Activated CD4-positive, CD25-positive, alpha-beta regulatory T cell (primary cell): ENCODE results near the gene SLAMF9.
"Not testable (repeated sequence)": the region's sequence is repeated elsewhere in the genome, so short reads cannot be mapped to it uniquely, and the experiment has no call there.

Experiments
- DNase-seq, 4 experiments: peaks; one replicate each; lab custom pipeline; 2025; lab: John Stamatoyannopoulos, UW

Gene SLAMF9

DNA sequence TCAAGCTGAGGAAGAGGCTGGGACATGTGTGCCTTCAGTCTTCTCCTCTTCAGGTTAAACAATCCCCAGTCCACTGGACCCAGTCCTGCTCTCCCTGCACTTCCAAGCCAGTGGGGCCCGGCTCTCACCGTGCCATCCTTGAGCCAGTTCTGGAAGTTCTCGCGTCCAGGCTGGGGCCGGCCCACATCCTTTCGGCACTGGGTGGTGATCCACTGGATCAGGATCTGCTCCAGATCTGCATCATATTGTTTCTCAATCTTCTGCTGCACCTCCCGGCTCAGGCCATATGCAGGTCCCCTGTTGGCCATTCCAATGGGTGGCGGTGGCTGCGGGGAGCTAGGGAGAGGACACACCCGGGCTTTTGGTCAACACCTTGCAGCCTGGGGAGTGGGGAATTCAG, 33.8 kb downstream of the SLAMF9 start:
- DNase-seq = no peak

DNA sequence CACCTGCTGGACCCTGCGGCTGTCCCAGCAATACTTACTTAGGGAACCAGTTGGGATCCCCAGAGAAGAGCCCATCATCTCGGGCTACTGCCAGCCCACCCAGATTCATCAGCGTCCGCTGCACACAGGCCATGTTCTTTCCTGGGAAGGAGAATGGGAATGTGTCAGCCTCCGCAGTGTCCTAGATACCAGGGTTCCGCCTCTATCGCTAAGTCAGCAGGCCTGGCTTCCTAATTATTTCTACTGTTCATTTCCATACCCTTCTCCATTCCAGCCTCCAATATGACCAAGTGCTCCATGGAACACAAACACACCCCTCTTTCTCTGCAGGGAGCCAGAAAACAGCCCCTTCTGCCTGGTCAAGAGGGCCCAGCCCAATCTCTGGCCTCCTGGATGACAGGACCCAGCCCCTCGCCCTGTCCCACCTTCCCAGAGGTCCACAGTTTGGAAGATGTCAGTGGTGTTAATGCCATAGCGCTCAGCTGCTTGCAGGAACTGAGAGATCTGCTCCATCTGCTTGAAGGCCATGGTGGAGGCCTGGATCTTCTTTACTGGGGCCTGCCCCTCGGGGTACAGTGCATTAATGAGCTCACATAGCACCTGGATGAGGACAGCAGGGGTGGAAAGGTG, 34.7 kb downstream of the SLAMF9 start:
- no peak for DNase-seq

DNA sequence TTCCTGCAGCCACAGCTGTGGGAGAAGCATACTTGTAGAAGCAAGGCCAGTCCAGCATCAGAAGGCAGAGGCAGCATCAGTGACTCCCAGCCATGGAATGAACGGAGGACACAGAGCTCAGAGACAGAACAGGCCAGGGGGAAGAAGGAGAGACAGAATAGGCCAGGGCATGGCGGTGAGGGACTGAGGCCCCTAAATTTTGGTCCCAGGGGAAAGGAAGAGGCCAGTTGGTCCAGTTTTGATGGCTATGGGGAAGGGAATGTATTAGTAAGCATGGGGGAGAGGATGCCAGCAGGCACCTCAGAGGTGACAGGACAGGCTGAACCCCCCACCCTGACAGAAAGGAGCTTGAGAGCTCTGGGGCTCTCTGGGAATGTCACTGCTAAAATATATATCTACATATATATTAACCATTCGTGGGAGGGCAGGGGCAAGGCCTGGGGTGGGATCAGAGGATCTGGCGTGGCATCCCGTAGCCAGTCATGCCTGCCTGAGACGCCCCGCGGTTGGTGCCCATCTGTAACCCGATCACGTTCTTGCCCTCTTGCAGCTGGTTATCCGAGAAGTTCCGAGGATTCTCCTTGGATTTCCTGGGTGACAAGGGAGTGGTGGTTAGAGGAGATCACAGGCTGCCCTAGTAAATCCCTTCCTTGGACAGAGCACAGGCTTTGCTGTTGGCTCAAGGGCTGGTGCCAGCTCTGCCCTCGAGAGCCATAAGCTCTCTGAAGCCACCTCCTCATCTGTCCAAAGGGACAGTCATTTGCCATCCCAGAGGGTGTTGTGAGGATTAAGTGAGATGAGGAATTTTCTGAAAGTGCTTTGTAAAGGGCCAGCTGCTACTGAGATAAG, 35.5 kb downstream of the SLAMF9 start:
- DNase-seq = no peak

DNA sequence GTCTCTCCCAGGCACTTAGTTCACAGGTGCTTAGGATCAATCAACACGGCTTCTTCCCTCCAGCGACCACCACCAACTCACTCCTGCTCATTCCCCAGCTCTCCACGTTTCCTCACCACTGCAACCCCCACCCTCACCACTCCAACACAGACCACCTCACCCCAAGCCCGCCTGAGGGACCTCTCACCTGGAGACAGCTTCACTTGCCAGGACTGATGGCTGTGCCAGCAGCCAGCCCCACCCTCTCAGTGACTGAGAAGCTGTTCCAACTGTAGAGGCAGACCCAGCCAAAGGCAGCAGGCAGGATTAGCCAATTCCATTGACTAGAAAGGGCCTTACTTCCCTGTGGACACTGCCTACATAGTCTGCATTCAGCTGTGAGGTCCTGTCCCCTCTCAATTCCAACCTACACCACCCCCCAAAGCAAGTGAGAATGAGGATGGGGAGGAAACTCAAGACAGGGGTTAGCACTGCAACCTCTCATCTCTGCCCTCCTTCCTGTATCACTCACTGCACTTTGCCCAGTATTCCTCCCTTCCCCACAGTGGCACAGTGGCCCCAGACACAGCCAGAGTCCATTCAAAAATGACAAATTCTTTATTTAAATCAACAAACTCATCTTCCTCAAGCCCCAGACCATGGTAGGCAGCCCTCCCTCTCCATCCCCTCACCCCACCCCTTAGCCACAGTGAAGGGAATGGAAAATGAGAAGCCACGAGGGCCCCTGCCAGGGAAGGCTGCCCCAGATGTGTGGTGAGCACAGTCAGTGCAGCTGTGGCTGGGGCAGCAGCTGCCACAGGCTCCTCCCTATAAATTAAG, 36.3 kb downstream of the SLAMF9 start:
- no peak for DNase-seq

DNA sequence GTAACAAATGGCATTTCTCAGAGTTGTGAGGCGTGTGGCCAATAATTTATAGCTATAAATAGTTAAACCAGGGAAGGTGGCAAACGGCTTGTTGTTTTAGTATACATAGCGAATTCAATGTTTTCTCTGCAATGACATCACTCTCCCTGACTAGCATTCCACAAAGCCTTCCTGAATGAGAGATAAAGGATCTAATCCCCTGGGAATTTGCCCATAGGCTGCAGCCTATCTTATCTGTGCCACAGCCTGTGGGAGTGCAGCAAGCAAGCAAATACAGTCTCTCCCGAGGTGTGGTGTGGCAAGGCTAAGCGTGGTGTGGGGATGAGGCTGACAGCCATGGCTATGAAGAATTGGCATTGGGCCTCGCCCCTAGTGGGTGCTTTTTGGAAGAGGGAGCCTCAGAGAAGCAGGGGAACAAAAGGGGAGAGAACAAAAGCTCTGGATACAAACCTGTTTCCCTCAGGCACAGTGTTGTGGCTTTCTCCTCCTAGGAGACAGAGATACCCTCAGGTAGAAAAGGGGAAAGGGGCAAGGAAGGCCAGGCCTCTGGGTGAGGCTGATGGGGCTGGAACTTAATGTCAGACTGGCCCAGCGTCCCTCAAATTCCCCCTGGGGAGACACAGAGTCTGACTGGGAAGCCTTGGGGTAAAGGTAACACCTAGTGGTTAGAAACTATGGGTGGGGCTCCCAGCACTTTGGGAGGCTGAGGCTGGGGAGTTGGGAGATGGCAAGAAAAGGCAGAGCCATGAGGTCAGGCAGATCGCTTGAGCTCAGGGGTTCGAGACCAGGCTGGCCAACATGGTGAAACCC, 37.6 kb downstream of the SLAMF9 start:
- DNase-seq = no peak

DNA sequence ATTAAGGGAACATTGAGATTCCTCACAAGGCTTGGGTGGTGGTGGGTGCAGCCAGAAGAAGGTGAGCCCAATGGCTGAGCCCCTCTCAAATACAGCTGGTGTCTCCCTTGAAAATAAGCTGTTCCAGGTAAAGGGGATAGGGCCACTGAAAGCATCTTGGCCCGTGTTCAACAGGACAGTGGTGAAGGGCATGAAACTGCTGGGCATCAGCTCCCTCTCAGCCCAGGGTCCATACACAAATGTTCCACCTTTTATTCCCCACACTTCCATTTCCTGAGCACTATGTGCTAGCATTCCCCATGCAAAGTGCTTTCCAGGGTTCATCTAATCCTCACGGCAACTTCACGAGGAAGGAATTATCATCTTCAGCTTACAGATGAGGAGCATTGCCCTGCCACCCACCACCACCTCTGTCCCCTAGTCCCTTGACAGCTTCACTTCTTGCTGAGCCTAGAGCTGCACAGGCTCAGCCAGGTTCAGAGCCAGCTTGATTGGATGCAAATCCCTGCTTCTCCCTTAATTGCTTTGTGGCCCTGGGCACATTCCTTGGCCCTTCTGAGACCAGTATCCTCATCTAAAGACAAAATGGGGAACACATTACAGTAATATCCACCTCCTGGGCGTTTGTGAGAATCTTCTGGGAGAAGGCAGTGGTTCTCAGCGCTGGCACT, 38.3 kb downstream of the SLAMF9 start:
- DNase-seq = no peak

DNA sequence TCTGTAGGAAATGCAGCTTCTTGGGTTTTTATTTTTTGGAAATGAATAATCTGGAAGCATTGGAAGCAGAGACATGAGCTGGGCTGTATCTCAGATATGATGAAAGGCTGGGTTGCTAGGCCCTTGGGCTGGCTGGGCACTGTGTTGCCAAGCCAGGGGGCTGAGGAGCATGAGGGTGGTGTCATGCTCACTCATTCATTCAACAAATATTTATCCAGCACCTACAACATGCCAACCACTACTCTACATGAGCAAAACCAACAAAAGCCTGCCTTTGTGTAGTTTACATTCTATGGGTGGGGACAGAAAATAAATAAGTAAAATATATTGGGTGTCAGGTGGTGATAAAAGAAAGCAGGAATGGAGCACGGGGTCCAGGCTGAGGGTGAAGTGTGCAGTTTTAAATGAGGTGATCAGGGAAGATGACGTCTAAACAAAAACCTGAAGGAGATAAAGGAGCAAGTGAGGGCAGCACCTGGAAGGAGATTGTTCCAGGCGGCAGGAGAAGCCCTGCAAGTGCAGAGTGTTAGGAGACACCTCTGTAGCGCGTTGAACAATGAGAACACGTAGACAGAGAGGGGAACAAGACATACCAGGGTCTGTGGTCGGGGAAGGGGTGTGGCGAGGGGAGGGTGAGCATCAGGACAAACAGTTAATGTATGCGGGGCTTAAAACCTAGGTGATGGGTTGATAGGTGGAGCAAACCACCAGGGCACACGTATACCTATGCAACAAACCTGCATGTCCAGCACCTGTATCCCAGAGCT, 39.6 kb downstream of the SLAMF9 start:
- DNase-seq = no peak

DNA sequence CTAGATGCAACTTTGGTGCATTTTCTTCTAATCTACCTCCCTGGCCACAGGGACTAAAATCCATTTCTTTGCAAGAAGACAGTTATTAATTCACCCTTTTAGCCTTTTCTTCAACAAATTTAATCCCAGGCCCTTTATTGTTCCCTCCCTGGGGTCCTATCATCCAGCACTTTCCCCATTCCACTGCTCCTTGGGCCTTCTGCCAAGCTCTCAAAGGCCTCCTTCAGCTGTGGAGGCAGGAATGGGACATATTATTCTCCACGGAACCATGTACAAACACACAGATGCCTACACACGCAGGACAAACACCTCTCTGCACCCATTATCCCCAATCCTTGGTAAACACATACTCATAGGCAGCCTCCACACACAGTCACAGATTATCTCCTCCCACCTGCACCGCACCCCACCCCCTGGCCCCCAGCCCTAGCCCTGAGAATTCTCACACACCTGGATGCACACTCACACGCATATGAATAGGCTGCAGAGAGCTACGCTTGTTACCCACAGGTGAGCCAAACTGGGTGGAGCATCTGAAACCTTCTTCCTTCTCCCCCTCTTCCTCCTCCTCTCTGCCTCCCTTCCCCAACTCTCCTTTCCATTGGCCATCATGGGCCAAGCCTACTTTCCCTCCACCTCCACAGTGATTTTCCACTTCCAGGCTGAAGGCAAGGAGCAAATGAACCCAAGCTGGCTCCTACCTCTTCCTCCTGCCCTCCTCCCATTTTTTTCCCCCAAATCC, 40.4 kb downstream of the SLAMF9 start:
- DNase-seq = no peak

DNA sequence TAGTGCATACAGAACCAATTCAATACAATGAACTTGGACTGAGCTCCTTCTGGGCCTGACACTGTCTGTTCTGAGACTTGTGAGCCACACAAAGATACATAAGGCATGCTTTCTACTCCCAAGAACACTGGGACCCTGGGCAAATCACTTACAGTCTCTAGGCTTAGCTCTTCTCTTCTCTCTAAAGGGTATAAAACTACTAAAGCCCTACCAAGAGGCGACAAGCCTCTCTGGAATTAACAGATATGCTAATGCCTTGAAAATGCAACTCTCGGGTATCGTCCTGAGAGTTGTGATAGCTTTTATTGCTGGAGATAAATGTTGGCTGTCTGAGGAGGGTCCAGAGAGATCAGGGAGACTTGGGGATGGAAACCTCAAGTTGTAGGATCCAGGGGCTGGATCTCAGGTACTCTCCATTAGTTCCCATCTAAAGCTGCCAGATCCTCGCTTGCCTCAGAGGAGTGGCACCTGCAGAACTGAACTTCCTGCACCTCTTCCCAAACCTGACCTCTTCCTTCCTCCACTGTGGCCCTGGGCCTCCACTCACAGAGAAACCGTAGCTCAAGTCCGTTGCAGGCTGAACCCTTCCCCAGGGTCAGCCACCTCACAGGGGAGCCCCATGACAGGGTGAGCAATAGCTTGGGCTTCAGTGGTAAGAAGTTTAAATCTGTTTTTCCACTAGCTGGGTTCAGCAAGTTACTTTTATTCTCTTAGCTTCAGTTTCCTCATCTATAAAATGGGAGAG, 42.5 kb downstream of the SLAMF9 start:
- DNase-seq = no peak

DNA sequence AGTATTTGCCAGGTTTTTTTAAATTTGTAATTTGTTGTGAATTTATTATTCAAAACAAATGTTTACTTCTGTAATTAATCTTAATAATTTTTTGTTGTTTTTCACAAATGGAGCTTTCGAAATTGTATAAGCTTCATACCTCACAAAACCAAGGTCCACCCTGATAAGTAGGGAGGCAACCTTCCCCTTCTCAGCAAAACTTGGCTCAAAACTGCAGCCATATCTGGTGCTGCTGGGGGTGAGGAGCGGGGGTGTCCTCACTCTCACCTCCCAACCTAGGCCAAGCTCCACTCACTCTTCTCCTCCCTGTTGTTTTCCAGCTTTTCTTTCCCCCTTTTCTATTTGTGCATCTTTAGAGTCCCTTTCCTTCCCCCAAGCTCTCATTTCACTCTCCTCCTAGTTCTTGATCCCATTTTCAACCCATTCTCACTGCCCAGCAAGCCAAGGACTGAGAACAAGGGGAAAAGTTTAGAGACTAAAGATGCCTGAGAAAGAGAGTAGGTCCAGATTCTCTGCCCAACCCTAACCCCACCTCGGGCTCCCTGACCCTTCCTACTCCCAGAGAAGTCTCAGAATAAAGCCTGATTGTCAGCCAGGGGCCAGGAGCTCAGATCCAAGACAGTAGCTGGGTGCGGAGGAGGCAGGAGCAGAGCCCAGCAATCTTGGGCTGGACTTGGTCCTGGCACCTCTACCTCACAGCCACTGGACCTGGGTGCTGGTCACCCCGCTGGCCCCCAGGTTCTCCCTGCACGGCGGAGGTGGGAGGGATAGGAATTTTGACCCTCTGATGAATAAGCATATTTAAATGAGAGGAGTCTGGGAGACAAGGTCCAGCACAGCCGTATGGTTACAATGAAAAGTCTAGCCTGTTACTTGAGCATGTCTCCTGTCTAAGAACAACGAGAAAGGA, 45.8 kb downstream of the SLAMF9 start:
- no peak for DNase-seq

DNA sequence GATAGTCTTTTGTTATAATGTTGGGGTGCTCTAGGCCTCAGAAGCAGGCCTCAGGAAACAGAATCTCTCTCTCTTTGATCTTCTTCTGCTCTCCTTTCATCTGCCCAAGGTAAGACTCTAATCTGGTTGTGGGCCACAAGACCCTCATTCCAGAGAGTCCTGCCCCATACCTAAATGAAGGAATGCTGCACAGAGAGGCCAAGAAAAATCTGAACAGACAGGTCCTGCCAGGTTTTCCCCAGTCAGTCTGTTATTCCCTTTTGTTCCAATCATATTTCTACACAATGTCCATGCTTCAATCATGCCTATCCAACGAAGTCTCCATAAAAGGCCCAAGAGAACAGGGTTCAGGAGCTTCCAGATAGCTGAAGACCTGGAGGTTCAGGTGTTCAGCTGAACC, 47.1 kb downstream of the SLAMF9 start:
- DNase-seq = no peak

DNA sequence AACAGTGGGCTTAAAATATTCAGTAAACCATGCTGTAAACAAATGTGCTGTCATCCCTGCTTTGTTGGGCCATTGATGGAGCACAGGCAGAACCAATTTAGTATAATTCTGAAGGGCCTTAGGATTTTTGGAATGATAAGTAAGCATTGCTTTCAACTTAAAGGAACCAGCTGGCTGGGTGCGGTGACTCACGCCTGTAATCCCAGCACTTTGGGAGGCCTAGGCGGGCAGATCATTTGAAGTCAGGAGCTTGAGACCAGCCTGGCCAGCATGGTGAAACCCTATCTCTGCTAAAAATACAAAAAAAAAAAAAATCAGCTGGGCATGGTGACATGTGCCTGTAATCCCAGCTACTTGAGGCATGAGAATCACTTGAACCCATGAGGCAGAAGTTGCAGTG, 50.0 kb downstream of the SLAMF9 start:
- DNase-seq = not testable (repeated sequence)

DNA sequence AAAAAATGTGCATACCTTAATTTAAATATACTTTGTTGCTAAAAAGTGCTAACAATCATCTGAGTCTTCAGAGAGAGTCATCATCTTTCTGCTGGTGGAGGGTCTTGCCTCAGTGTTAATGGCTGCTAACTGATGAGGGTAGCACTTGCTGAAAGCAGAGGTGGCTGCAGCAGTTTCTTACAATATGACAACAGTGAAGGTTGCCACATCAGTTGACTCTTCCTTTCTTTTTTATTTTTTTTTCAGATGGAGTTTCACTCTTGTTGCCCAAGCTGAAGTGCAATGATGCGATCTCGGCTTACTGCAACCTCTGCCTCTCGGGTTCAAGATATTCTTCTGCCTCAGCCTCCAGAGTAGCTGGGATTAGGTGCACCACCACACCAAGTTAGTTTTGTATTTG, 51.5 kb downstream of the SLAMF9 start:
- DNase-seq = no peak
